ENCODE measurements around the gene XAB2.

- TF ChIP-seq CTCF (IDR thresholded peaks at IDR 0.05) (no peak), POLR2A (IDR thresholded peaks at IDR 0.05) (no peak), POLR2AphosphoS5 (IDR thresholded peaks at IDR 0.05) (no peak), EP300 (IDR thresholded peaks at IDR 0.05; ENCODE audit: low read depth) (no peak)
Observed at GRCh38 chr19:7639863-7640348, 10.6 kb upstream of the XAB2 start.

All from transverse colon (tissue), 4 donors.